Hepatocyte (in vitro differentiated cells): ENCODE measurements around the gene CSRP1.

ENCODE experiments used
- CTCF ChIP-seq: fragments of 200-600 bp; sonication (generic); IDR thresholded peaks from 2 replicates; pipeline ENCODE4 v1.5.1; 2016; ENCODE audit warnings: antibody characterized with exemption, mild to moderate bottlenecking; ENCODE audit not compliant: poor library complexity
- EZH2 ChIP-seq: fragments of 200-600 bp; sonication (generic); IDR thresholded peaks from 2 replicates; pipeline ENCODE4 v1.6.1; 2016; ENCODE audit warnings: antibody characterized with exemption, mild to moderate bottlenecking, borderline replicate concordance
- EZH2phosphoT487 ChIP-seq: fragments of 200-600 bp; sonication (generic); IDR thresholded peaks from one replicate; pipeline ENCODE4 v1.6.1; 2018; ENCODE audit warnings: antibody characterized with exemption, mild to moderate bottlenecking, low read depth, moderate library complexity; ENCODE audit not compliant: unreplicated experiment, severe bottlenecking

DNA sequence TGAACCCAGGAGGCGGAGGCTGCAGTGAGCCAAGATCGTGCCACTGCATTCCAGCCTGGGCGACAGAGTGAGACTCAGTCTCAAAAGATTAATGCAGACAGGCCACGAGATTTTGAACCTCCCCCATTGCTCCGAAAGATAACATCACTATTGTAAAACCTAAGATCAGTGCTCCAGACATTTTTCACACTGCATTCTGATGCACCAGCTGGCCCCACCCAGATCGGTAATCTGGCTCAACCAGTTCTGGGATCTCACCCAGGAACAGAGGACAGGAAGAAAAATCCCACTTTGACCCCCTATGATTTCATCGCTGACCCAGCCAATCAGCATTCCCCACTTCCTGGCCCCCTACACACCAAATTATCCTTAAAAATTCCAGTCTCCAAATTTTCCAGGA is 10.7 kb upstream of the CSRP1 start:
- TF ChIP-seq EZH2 (no peak), CTCF (no peak), EZH2phosphoT487 (no peak)
